ENCODE results near the gene MAP4K2.

DNA sequence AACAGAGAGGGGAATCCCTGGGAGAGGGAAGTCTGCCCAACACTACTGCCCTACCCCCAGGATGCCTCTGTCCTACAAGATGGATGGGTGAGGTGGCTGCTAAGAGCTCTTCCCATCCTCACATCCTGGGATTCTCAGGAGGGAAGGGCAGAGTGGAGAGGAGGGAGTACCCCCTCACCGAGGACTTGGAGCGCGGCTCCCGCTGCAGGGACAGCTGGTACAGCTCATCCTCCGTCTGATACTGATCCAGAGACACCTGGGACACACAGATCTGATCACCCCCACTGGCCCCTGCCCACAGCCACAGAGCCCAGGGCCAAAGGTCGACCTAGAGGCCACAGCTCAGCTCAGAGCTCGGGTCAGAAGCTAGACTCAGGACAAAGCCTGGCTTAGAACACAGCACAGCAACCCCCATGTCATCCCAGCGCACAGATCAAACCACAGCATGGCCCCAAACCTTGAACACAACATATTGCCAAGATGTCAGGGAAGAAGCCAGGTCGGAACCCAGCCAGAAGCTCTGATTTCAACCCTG lies 67.2 kb downstream of the MAP4K2 start:
- TF ChIP-seq, protein P1, sequence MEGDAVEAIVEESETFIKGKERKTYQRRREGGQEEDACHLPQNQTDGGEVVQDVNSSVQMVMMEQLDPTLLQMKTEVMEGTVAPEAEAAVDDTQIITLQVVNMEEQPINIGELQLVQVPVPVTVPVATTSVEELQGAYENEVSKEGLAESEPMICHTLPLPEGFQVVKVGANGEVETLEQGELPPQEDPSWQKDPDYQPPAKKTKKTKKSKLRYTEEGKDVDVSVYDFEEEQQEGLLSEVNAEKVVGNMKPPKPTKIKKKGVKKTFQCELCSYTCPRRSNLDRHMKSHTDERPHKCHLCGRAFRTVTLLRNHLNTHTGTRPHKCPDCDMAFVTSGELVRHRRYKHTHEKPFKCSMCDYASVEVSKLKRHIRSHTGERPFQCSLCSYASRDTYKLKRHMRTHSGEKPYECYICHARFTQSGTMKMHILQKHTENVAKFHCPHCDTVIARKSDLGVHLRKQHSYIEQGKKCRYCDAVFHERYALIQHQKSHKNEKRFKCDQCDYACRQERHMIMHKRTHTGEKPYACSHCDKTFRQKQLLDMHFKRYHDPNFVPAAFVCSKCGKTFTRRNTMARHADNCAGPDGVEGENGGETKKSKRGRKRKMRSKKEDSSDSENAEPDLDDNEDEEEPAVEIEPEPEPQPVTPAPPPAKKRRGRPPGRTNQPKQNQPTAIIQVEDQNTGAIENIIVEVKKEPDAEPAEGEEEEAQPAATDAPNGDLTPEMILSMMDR (IDR thresholded peaks at IDR 0.05; ENCODE audit: borderline replicate concordance, extremely low read depth, low read length, poor library complexity, severe bottlenecking), result no peak
- no peak for TF ChIP-seq EZH2 (IDR thresholded peaks at IDR 0.05; ENCODE audit: borderline replicate concordance, low read depth, low read length, severe bottlenecking)
